Uterine smooth muscle cell (primary cell): Measurements from ENCODE around the gene PROZ. TPM values are rescaled to one million over a fixed set of nuclear protein-coding genes. Genes with fewer than 3 reads are reported as not detected.

Experiments used
- total RNA-seq: library from RNA; depleted of rRNA; stranded (reverse); fragments of >200 nt; gene quantifications from 2 replicates; pipeline ENCODE4 v1.2.3, GENCODE V29; 2014

The PROZ gene
- not detected in 2 replicates for total RNA-seq

GRCh38 chr13:113157929-113158747, at the start of gene PROZ:
Gene PROZ (plus strand): TSS chr13:113158648. CDS start chr13:113158661, 13 bp downstream.

GRCh38 chr13:113122550-113123225, 35.8 kb upstream of the PROZ start, which contains the start of gene F10:
Gene F10 (plus strand): TSS chr13:113122799. CDS start chr13:113122856, 57 bp downstream.

GRCh38 chr13:113208421-113209335, 50.2 kb downstream of the PROZ start, which contains the start of gene PCID2:
Gene PCID2 (minus strand): TSS chr13:113208669. CDS start chr13:113208634, 35 bp downstream.

GRCh38 chr13:113209336-113209758, 50.9 kb downstream of the PROZ start, which contains the start of gene CUL4A:
Gene CUL4A (plus strand): TSS chr13:113209613. CDS start chr13:113209628, 15 bp downstream.

Other genes with a start within 250 kb of the PROZ start
- gene MCF2L, start 189.4 kb upstream of the PROZ start, total RNA-seq = 0.37 and 0.44 TPM in 2 replicates
- gene F7, start 52.9 kb upstream of the PROZ start, total RNA-seq = not detected in 2 replicates
- 4.8 and 11.9 TPM in 2 replicates for gene F10, start 35.8 kb upstream of the PROZ start, total RNA-seq
- 81.8 and 98.0 TPM in 2 replicates for gene PCID2, start 50.0 kb downstream of the PROZ start, total RNA-seq
- 154 and 171 TPM in 2 replicates for gene CUL4A, start 51.0 kb downstream of the PROZ start, total RNA-seq
- gene LAMP1, start 138.6 kb downstream of the PROZ start, total RNA-seq = 124 and 203 TPM in 2 replicates
- 5.8 and 6.5 TPM in 2 replicates for gene GRTP1, start 205.5 kb downstream of the PROZ start, total RNA-seq